Transverse colon (tissue), 4 donors: ENCODE data around the gene HUNK.

Experiments
- CTCF ChIP-seq, 5 experiments: fragments of 200-600 bp in 3 of 5; fragments of 450-650 bp in 2 of 5; sonication (generic) in 3 of 5; IDR thresholded peaks; 1 replicate in 2 of 5; 2 replicates in 3 of 5; pipeline ENCODE4 v1.5.1; 2016 to 2017; ENCODE audit warnings: antibody characterized with exemption in 5 of 5, inconsistent platforms in 3 of 5, mild to moderate bottlenecking in 2 of 5, moderate library complexity in 1 of 5
- EP300 ChIP-seq: sonication (generic); formaldehyde crosslinking; IDR thresholded peaks from one replicate; pipeline ENCODE4 v1.6.1; 2017; ENCODE audit warnings: antibody characterized with exemption, low read depth
- POLR2A ChIP-seq: fragments of 450-650 bp; IDR thresholded peaks from one replicate; pipeline ENCODE4 v1.6.1; 2016; ENCODE audit warnings: antibody characterized with exemption, mild to moderate bottlenecking, moderate library complexity
- POLR2AphosphoS5 ChIP-seq, 3 donors: sonication (generic); formaldehyde crosslinking; IDR thresholded peaks; one replicate each; pipeline ENCODE4 v1.6.1; 2016; ENCODE audit warnings: antibody characterized with exemption in 3 of 3

- TF ChIP-seq POLR2A (no peak), CTCF (IDR thresholded peaks at IDR 0.05) (no peak), EP300 (no peak), POLR2AphosphoS5 (IDR thresholded peaks at IDR 0.05) (no peak)
These were observed 41.7 kb downstream of the HUNK start for GRCh38 chr21:31914472-31914871.
